HG02973 (cell line): ENCODE measurements around the gene BCL2L13.

Experiments
- ATAC-seq: cut with Tn5 transposase; IDR thresholded peaks from one replicate; pipeline ENCODE4 v1.9.1; 2021; ENCODE audit warnings: moderate library complexity; ENCODE audit not compliant: unreplicated experiment

Gene BCL2L13

GRCh38 chr22:17726006-17726927 is 87.7 kb downstream of the BCL2L13 start:
- ATAC-seq: no peak

GRCh38 chr22:17726928-17727897 is 88.7 kb downstream of the BCL2L13 start:
- ATAC-seq: no peak

- no peak for ATAC-seq
These were observed 90.2 kb downstream of the BCL2L13 start for GRCh38 chr22:17728786-17729185.

- no peak for ATAC-seq
These were observed 91.0 kb downstream of the BCL2L13 start for GRCh38 chr22:17729561-17729960.

GRCh38 chr22:17732251-17732854 is 93.8 kb downstream of the BCL2L13 start:
- no peak for ATAC-seq

GRCh38 chr22:17733466-17733865 is 94.9 kb downstream of the BCL2L13 start:
- no peak for ATAC-seq

- no peak for ATAC-seq
These were observed 95.6 kb downstream of the BCL2L13 start for GRCh38 chr22:17734187-17734586.

GRCh38 chr22:17738386-17739128 is 100.0 kb downstream of the BCL2L13 start:
- no peak for ATAC-seq

- ATAC-seq: no peak
These were observed 100.8 kb downstream of the BCL2L13 start for GRCh38 chr22:17739196-17739975.

GRCh38 chr22:17741866-17742526 is 103.4 kb downstream of the BCL2L13 start:
- no peak for ATAC-seq

GRCh38 chr22:17742527-17742902 is 104.0 kb downstream of the BCL2L13 start:
- ATAC-seq: no peak

GRCh38 chr22:17743661-17744411 is 105.3 kb downstream of the BCL2L13 start:
- ATAC-seq: no peak

GRCh38 chr22:17744430-17744829 is 105.9 kb downstream of the BCL2L13 start:
- no peak for ATAC-seq

- no peak for ATAC-seq
These were observed 108.4 kb downstream of the BCL2L13 start for GRCh38 chr22:17746916-17747315.

- ATAC-seq: no peak
These were observed 110.2 kb downstream of the BCL2L13 start for GRCh38 chr22:17748555-17749353.

GRCh38 chr22:17749605-17750395 is 111.2 kb downstream of the BCL2L13 start:
- no peak for ATAC-seq

- ATAC-seq: no peak
These were observed 113.0 kb downstream of the BCL2L13 start for GRCh38 chr22:17751596-17751995.
